ENCODE results near the gene LCP1. TPM values are rescaled to one million over a fixed set of nuclear protein-coding genes. Genes with fewer than 3 reads are reported as not detected.

Gene LCP1
- total RNA-seq, 1 donor from 2014 or later = 8.3 TPM

DNA sequence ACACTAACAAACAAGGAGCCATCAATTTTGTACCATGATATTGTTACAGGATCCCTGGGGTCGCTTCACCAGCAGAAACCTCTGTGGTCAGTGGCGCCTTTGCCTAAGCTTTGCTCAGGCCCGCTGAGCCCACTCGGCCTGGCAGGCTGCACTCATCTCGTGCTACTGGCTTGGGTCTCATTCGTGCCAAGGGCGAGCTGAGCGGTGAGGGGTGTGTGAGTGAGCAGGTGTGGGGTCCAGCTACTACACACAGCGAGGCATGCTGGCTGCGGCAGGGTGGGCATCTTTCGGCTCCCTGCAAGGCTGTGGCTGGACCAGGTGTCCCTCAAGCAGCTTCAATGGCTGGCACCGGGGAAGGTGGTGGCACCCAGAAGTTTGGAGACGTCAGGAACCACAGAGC is 96.2 kb downstream of the LCP1 start:
- no peaks in the 10 kb centered on the region for H3K4me1 Mint-ChIP-seq (ENCODE audit: low read depth)
- no peaks in the 10 kb centered on the region for H3K27me3 Mint-ChIP-seq
- no peak overlapping the region for H3K27ac Mint-ChIP-seq
- H3K4me3 Mint-ChIP-seq (ENCODE audit: low read depth) = no peak overlapping the region
- TF ChIP-seq, protein P1, sequence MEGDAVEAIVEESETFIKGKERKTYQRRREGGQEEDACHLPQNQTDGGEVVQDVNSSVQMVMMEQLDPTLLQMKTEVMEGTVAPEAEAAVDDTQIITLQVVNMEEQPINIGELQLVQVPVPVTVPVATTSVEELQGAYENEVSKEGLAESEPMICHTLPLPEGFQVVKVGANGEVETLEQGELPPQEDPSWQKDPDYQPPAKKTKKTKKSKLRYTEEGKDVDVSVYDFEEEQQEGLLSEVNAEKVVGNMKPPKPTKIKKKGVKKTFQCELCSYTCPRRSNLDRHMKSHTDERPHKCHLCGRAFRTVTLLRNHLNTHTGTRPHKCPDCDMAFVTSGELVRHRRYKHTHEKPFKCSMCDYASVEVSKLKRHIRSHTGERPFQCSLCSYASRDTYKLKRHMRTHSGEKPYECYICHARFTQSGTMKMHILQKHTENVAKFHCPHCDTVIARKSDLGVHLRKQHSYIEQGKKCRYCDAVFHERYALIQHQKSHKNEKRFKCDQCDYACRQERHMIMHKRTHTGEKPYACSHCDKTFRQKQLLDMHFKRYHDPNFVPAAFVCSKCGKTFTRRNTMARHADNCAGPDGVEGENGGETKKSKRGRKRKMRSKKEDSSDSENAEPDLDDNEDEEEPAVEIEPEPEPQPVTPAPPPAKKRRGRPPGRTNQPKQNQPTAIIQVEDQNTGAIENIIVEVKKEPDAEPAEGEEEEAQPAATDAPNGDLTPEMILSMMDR (IDR thresholded peaks at IDR 0.05; ENCODE audit: unreplicated experiment) = no peak
- H3K9me3 Mint-ChIP-seq (ENCODE audit: low read depth) = no peaks in the 10 kb centered on the region
- DNase-seq (ENCODE audit: low spot score, unreplicated experiment) = no peak
- no peaks in the 10 kb centered on the region for H3K36me3 Mint-ChIP-seq (ENCODE audit: insufficient read depth)

DNA sequence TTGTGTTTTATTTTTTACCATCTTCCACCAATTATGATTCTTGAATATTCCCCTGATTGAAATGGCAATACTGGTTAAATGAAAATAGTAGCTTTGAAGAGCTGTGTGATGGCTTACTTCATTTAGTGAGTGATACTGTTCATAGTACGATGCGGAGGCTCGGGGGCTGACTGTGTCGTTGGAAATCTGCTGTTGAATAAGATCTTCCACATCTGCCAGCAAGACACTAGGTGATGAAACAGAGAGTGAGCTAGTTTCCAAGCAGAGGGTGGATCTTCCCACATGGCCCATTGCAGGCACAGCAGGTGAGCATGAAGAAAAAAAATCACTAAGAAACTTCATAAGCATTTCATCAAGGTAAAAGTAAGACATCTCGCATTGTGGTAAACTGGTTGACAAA is 99.7 kb downstream of the LCP1 start:
- DNase-seq (ENCODE audit: low spot score, unreplicated experiment) = no peak
- Mint-ChIP-seq H3K4me3 (ENCODE audit: low read depth) (no peak overlapping the region), H3K27me3 (no peaks in the 10 kb centered on the region), H3K4me1 (ENCODE audit: low read depth) (no peaks in the 10 kb centered on the region), H3K9me3 (ENCODE audit: low read depth) (no peaks in the 10 kb centered on the region), H3K27ac (no peak overlapping the region), H3K36me3 (ENCODE audit: insufficient read depth) (no peaks in the 10 kb centered on the region)
- TF ChIP-seq, protein P1 (IDR thresholded peaks at IDR 0.05; ENCODE audit: unreplicated experiment) = no peak

- H3K4me1 Mint-ChIP-seq (ENCODE audit: low read depth) = no peaks in the 10 kb centered on the region
- TF ChIP-seq, protein P1 (IDR thresholded peaks at IDR 0.05; ENCODE audit: unreplicated experiment) = no peak
- H3K4me3 Mint-ChIP-seq (ENCODE audit: low read depth) = no peak overlapping the region
- no peaks in the 10 kb centered on the region for H3K36me3 Mint-ChIP-seq (ENCODE audit: insufficient read depth)
- peaks cover 2% of the 10 kb centered on the region for H3K9me3 Mint-ChIP-seq (ENCODE audit: low read depth)
- no peak for DNase-seq (ENCODE audit: low spot score, unreplicated experiment)
- H3K27ac Mint-ChIP-seq = no peak overlapping the region
- no peaks in the 10 kb centered on the region for H3K27me3 Mint-ChIP-seq
Measured at GRCh38 chr13:46079770-46080169, 102.2 kb downstream of the LCP1 start.

GRCh38 chr13:46077265-46077664 is 104.7 kb downstream of the LCP1 start:
- no peak for DNase-seq (ENCODE audit: low spot score, unreplicated experiment)
- no peaks in the 10 kb centered on the region for H3K36me3 Mint-ChIP-seq (ENCODE audit: insufficient read depth)
- no peaks in the 10 kb centered on the region for H3K4me1 Mint-ChIP-seq (ENCODE audit: low read depth)
- TF ChIP-seq, protein P1 (IDR thresholded peaks at IDR 0.05; ENCODE audit: unreplicated experiment) = no peak
- H3K9me3 Mint-ChIP-seq (ENCODE audit: low read depth) = peaks cover 6% of the 10 kb centered on the region
- no peaks in the 10 kb centered on the region for H3K27me3 Mint-ChIP-seq
- no peak overlapping the region for H3K4me3 Mint-ChIP-seq (ENCODE audit: low read depth)
- H3K27ac Mint-ChIP-seq = no peak overlapping the region

- TF ChIP-seq, protein P1 (IDR thresholded peaks at IDR 0.05; ENCODE audit: unreplicated experiment) = no peak
- no peak for DNase-seq (ENCODE audit: low spot score, unreplicated experiment)
- Mint-ChIP-seq H3K27me3 (no peaks in the 10 kb centered on the region), H3K36me3 (ENCODE audit: insufficient read depth) (no peaks in the 10 kb centered on the region), H3K9me3 (ENCODE audit: low read depth) (peaks cover 6% of the 10 kb centered on the region), H3K4me1 (ENCODE audit: low read depth) (no peaks in the 10 kb centered on the region), H3K4me3 (ENCODE audit: low read depth) (no peak overlapping the region), H3K27ac (no peak overlapping the region)
Measured at GRCh38 chr13:46076827-46077226, 105.2 kb downstream of the LCP1 start.

Other genes starting within 250 kb of the LCP1 start
- gene ZC3H13, start 129.4 kb downstream of the LCP1 start, total RNA-seq = 61.4 and 65.9 TPM in 2 replicates
- gene CPB2, start 77.1 kb downstream of the LCP1 start, total RNA-seq = not detected in 2 replicates
- gene LRRC63, start 29.8 kb upstream of the LCP1 start, total RNA-seq = 0.24 and 0.42 TPM in 2 replicates
- 1.4 and 2.1 TPM in 2 replicates for gene RUBCNL, start 205.1 kb upstream of the LCP1 start, total RNA-seq

Measured in progenitor cell of endocrine pancreas (in vitro differentiated cells).